Measurements from ENCODE around the gene THSD7A. TPM values are rescaled to one million over a fixed set of nuclear protein-coding genes. Genes with fewer than 3 reads are reported as not detected.
A peak's percentile ranks its signal among the peaks of the same experiment; 100 is the strongest.

THSD7A gene
- total and polyA plus RNA-seq, 2 of the 4 experiments (the other 2 are of a cell fraction), result 0.02 to 0.18 TPM

DNA sequence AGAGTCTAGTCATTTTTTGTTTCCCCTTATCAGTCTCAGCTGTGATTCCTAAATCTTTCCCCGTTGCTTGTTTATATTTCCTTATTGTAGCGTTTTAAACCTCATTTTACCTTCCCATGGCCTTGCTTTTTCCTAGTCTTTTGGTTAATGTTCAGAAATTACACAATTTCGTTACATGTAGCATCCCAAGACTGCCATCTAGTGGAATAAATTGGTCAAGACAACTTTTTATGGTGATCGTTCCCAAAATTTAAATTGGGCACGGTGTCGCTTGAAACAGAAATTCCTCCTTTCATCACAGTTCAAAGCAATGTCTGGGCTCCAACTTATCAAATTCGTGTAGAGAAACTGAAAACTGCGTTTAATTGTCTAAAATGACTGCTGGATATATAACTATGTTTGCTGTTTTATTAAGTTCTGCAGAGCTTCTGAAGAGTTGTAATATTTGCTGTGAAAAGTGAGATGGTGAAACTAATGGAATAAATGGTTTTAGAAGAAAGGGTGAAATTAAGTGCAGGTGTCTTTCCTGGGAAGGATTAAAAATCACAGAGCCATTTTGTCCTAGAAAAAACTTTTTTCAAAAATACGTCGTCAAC, 488.1 kb downstream of the THSD7A start:
- Histone ChIP-seq H2BK20ac (ENCODE audit: low read depth, low read length) (no peak overlapping the region), H3K18ac (ENCODE audit: low read depth, low read length) (no peak overlapping the region), H3K4me3 (ENCODE audit: insufficient read depth, low read depth, low read length) (no peak overlapping the region), H3K36me3 (ENCODE audit: control insufficient read depth, insufficient read depth, low read length) (no peaks in the 10 kb centered on the region), H2AK5ac (ENCODE audit: low read depth, low read length) (no peak overlapping the region), H2BK120ac (ENCODE audit: low read depth, low read length) (no peak overlapping the region), H4K20me1 (ENCODE audit: insufficient read depth, low read length) (no peaks in the 10 kb centered on the region), H2BK15ac (ENCODE audit: low read depth, low read length) (no peak overlapping the region), H3K14ac (replicated peaks; ENCODE audit: low read depth, low read length) (no peak overlapping the region), H3K4ac (ENCODE audit: low read depth, low read length) (no peak overlapping the region), H3K27ac (ENCODE audit: insufficient read depth, low read length) (no peak overlapping the region), H3K79me1 (ENCODE audit: low read depth in 1 of 2, low read length in 2 of 2) (no peaks in the 10 kb centered on the region), H3K9me3 (ENCODE audit: control insufficient read depth, insufficient read depth, low read length) (no peaks in the 10 kb centered on the region), H3K9me1 (ENCODE audit: insufficient read depth, low read length) (no peaks in the 10 kb centered on the region), H4K5ac (ENCODE audit: low read depth, low read length) (no peak overlapping the region), H3K56ac (ENCODE audit: extremely low read depth, insufficient read depth, low read length) (no peak overlapping the region), H3K4me1 (ENCODE audit: control insufficient read depth, insufficient read depth, low read length) (no peaks in the 10 kb centered on the region), H2AK9ac (replicated peaks; ENCODE audit: low read depth, low read length, poor library complexity) (no peak overlapping the region), H3K4me2 (ENCODE audit: low read depth, low read length) (no peak overlapping the region), H2AFZ (replicated peaks; ENCODE audit: low read length, poor library complexity) (no peak overlapping the region), H4K91ac (ENCODE audit: insufficient read depth, low read depth, low read length) (no peak overlapping the region), H4K8ac (ENCODE audit: low read depth in 2 of 2, low read length in 2 of 2) (no peak overlapping the region), H2BK5ac (ENCODE audit: low read depth, low read length, poor library complexity, severe bottlenecking) (no peak overlapping the region), H3K27me3 (ENCODE audit: control insufficient read depth, insufficient read depth, low read length) (no peaks in the 10 kb centered on the region), H3K23ac (ENCODE audit: low read depth, low read length) (no peak overlapping the region), H3K9ac (ENCODE audit: low read depth, low read length) (no peak overlapping the region)
- TF ChIP-seq RCOR1 (IDR thresholded peaks at IDR 0.05; ENCODE audit: insufficient replicate concordance, low read length), result no peak
- peak; percentile 69 for TF ChIP-seq RAD21 (IDR thresholded peaks at IDR 0.05; ENCODE audit: low read length)
- TF ChIP-seq, protein P1, sequence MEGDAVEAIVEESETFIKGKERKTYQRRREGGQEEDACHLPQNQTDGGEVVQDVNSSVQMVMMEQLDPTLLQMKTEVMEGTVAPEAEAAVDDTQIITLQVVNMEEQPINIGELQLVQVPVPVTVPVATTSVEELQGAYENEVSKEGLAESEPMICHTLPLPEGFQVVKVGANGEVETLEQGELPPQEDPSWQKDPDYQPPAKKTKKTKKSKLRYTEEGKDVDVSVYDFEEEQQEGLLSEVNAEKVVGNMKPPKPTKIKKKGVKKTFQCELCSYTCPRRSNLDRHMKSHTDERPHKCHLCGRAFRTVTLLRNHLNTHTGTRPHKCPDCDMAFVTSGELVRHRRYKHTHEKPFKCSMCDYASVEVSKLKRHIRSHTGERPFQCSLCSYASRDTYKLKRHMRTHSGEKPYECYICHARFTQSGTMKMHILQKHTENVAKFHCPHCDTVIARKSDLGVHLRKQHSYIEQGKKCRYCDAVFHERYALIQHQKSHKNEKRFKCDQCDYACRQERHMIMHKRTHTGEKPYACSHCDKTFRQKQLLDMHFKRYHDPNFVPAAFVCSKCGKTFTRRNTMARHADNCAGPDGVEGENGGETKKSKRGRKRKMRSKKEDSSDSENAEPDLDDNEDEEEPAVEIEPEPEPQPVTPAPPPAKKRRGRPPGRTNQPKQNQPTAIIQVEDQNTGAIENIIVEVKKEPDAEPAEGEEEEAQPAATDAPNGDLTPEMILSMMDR (conservative IDR thresholded peaks at IDR 0.05; ENCODE audit: low read depth, low read length), result peak; percentile 69
- peak; percentile 82 for TF ChIP-seq CEBPB (IDR thresholded peaks at IDR 0.05; ENCODE audit: low read depth, low read length)
- no peak for TF ChIP-seq NFE2L2 (IDR thresholded peaks at IDR 0.05; ENCODE audit: low read depth, low read length)
- no peak for TF ChIP-seq BHLHE40 (IDR thresholded peaks at IDR 0.05; ENCODE audit: low read depth, low read length)
- peak; percentile 47 for TF ChIP-seq SMC3 (IDR thresholded peaks at IDR 0.05; ENCODE audit: low read depth, low read length)
- no peak for TF ChIP-seq MAFK (IDR thresholded peaks at IDR 0.05; ENCODE audit: low read depth, low read length)
- in situ Hi-C loops (cut with MboI; ENCODE audit: low sequenced_read_pairs), result no loop called here
- peak; percentile 26 for DNase-seq
- dilution Hi-C loops (cut with HindIII; ENCODE audit: low sequenced_read_pairs, unreplicated experiment), result no loop called here
- intact Hi-C loops (cut with micrococcal nuclease), result loop anchor here (5.0 kb wide), 1 partner anchor 457 kb away; no protein-coding TSS in a partner anchor
- CTCF ChIA-PET, result interaction anchor here (0.6 to 0.7 kb wide), 2 partner anchors 404 to 567 kb away, joined by 3 read pairs; a partner anchor contains a TSS
- ATAC-seq (ENCODE audit: low read depth), result no peak
- BruUV-seq (replicated peaks), result no TSS peak
- no CpG with 5 or more reads among the region's 10 CpGs for WGBS, 2 experiments (ENCODE audit: extremely low coverage in 2 of 2, insufficient read length in 1 of 2)
- POLR2A ChIA-PET (ENCODE audit: unreplicated experiment), result no interaction called here

Measured in IMR-90 (cell line).